Neural crest cell (in vitro differentiated cells): ENCODE measurements around the gene RELA. TPM values are rescaled to one million over a fixed set of nuclear protein-coding genes. Genes with fewer than 3 reads are reported as not detected.

ENCODE experiments used
- DNase-seq: peaks from one replicate; pipeline ENCODE4 v3.0.0; 2021; ENCODE audit warnings: low read depth, mixed read lengths, low spot score
- H3K27ac Mint-ChIP-seq: one replicate; pipeline ENCODE4 v1.8.0; 2021; ENCODE audit warnings: mild to moderate bottlenecking, mixed read lengths; ENCODE audit not compliant: unreplicated experiment
- H3K27me3 Mint-ChIP-seq: 2 replicates; pipeline ENCODE4 v1.8.0; 2021; ENCODE audit warnings: low read depth, mild to moderate bottlenecking, mixed read lengths
- H3K36me3 Mint-ChIP-seq: 2 replicates; pipeline ENCODE4 v1.8.0; 2021; ENCODE audit warnings: low read depth, mild to moderate bottlenecking, mixed read lengths
- H3K4me1 Mint-ChIP-seq: 2 replicates; pipeline ENCODE4 v1.8.0; 2021; ENCODE audit warnings: mixed read lengths
- H3K4me3 Mint-ChIP-seq: one replicate; pipeline ENCODE4 v1.8.0; 2021; ENCODE audit warnings: mild to moderate bottlenecking, mixed read lengths
- H3K9me3 Mint-ChIP-seq: 2 replicates; pipeline ENCODE4 v1.8.0; 2021; ENCODE audit warnings: mixed read lengths
- total RNA-seq: library from RNA; stranded (reverse); gene quantifications from 2 replicates; pipeline ENCODE4 v1.2.1, GENCODE V29; 2021
- TF ChIP-seq, protein P1 (sequence below): fragments of 200-600 bp; sonication (generic); conservative IDR thresholded peaks from 2 replicates; pipeline ENCODE4 v1.5.0; 2021; ENCODE audit warnings: antibody characterized with exemption, mild to moderate bottlenecking

The RELA gene
- total RNA-seq, 1 donor from 2014 or later = 53.7 TPM

DNA sequence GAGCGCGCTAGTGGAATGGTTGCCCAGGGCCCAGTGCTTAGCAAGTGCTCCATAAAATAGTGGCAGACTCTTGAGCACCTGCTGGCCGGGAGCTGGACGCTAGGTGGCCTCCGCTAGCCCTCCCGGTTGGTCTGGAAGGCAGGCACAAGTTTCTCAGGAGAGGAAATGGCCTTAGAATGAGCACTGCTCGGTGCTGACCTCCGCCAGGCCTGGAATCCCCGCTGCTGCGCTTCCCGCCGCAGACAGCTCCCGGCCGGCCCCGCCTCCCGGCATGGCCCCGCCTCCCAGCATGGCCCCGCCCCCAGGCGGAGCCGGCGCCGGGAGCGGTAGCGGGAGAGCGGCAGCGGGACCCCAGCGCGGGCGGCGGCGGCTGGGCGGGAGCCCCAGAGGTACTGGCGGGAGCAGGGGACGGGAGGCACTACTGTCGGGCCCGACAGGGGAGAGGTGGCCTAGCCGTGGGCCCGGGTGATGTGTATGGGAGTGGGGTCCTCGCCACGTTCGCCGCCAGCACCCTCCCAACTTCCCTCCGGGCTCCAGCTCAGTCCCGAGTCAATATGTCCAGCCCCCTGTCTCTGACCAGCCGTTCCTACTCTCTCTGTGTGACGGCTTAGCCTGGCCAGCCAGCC is 24.8 kb downstream of the RELA start, which contains the start of gene SIPA1:
Gene SIPA1 (plus strand): TSS at position 308 of the 626 bp plus-strand sequence. CDS start 2,821 bp downstream, outside the sequence.
- Mint-ChIP-seq H3K4me3 (peak within 1 kb of the TSS; percentile 81), H3K4me1 (peaks cover 24% of the 10 kb centered on the region), H3K9me3 (no peaks in the 10 kb centered on the region), H3K27ac (peak within 1 kb of the TSS; percentile 79), H3K27me3 (no peaks in the 10 kb centered on the region), H3K36me3 (no peaks in the 10 kb centered on the region)
- TF ChIP-seq, protein P1, sequence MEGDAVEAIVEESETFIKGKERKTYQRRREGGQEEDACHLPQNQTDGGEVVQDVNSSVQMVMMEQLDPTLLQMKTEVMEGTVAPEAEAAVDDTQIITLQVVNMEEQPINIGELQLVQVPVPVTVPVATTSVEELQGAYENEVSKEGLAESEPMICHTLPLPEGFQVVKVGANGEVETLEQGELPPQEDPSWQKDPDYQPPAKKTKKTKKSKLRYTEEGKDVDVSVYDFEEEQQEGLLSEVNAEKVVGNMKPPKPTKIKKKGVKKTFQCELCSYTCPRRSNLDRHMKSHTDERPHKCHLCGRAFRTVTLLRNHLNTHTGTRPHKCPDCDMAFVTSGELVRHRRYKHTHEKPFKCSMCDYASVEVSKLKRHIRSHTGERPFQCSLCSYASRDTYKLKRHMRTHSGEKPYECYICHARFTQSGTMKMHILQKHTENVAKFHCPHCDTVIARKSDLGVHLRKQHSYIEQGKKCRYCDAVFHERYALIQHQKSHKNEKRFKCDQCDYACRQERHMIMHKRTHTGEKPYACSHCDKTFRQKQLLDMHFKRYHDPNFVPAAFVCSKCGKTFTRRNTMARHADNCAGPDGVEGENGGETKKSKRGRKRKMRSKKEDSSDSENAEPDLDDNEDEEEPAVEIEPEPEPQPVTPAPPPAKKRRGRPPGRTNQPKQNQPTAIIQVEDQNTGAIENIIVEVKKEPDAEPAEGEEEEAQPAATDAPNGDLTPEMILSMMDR = peak; percentile 52
- peak; percentile 74 for DNase-seq

DNA sequence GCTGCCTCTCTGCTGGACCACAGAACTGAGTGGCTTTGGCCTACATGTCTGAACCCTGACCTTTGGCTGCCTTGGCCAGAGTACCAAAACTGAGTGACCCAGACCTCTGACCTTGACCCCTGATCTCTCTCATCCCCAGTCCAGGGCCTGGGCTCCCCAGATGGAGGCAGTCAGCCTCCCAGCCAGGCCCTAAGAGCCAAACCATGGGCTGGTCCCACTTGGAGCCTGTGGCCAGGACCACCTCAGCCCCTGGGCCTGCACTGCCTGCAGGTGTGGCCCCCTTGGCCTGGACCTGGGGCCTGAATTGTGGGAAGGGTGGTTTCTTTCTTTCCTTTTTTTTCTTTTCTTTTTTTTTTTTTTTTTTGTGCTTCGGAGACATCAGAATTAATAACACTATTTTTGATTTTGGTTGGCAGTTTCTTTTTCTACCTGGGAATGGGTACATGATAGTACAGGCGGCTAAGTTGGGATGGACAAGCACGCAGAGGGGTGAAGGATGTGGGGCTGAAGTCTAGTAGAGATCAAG is 25.6 kb downstream of the RELA start:
- Mint-ChIP-seq H3K27ac (no peak overlapping the region), H3K36me3 (no peaks in the 10 kb centered on the region), H3K4me1 (peaks cover 24% of the 10 kb centered on the region), H3K4me3 (peak overlapping the region; percentile 75), H3K27me3 (no peaks in the 10 kb centered on the region), H3K9me3 (no peaks in the 10 kb centered on the region)
- DNase-seq = no peak
- TF ChIP-seq, protein P1 = no peak

DNA sequence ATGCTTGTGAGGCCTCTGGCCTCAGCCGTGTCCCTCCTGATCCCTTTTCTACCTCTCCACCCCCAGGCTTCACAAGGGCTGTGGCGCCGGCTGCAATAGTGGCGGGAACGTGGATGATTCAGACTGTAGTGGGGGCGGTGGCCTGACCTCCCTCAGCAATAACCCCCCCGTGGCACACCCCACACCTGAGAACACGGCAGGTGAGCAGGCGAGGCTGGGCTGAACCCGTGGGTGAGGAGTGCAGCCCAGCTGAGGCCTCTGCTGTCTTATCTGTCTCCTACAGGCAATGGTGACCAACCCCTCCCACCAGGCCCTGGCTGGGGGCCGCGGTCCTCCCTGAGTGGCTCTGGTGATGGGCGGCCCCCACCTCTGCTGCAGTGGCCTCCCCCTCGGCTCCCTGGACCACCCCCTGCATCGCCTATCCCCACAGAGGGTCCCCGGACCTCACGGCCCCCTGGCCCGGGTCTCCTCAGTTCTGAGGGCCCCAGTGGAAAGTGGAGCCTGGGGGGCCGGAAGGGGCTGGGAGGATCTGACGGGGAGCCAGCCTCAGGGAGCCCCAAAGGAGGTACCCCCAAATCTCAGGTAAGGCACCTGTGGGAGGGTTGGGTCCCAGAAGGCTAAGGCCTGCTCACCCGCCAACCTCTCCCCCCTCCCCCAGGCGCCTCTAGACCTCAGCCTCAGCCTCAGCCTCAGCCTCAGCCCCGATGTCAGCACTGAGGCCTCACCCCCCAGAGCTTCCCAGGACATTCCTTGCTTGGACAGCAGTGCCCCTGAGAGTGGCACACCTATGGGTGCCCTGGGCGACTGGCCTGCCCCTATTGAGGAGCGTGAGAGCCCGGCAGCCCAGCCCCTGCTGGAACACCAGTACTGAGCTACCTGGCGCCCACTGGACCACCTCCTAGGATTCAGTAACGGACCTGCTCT is 26.3 kb downstream of the RELA start:
- Mint-ChIP-seq H3K9me3 (no peaks in the 10 kb centered on the region), H3K27me3 (no peaks in the 10 kb centered on the region), H3K36me3 (no peaks in the 10 kb centered on the region), H3K4me1 (peaks cover 21% of the 10 kb centered on the region), H3K4me3 (peak overlapping the region; percentile 72), H3K27ac (no peak overlapping the region)
- TF ChIP-seq, protein P1 = no peak
- DNase-seq = no peak

DNA sequence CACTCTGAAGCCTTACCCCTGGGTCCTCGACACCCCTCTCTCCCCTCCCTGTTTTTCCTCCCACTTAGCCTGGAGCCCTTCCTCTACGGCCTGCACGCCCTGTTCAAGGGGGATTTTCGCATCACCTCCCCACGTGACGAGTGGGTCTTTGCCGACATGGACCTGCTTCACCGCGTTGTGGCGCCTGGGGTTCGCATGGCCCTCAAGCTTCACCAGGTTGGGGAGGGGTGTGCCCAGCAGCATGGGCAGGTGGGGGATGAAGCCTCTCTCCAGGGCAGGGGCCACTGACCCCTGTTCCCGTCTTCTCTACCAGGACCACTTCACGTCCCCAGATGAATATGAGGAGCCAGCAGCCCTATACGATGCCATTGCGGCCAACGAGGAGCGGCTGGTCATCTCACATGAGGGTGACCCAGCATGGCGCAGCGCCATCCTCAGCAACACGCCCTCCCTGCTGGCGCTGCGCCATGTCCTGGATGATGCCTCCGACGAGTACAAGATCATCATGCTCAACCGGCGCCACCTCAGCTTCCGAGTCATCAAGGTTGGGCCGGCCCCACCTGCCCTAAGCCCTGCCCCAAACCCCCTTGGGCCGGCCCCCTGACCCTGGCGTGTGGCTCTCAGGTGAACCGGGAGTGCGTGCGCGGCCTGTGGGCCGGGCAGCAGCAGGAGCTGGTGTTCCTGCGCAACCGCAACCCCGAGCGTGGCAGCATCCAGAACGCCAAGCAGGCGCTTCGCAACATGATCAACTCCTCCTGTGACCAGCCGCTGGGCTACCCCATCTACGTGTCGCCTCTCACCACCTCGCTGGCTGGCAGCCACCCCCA is 27.6 kb downstream of the RELA start:
- Mint-ChIP-seq H3K27ac (no peak overlapping the region), H3K4me1 (peaks cover 21% of the 10 kb centered on the region), H3K9me3 (no peaks in the 10 kb centered on the region), H3K27me3 (no peaks in the 10 kb centered on the region), H3K36me3 (no peaks in the 10 kb centered on the region), H3K4me3 (no peak overlapping the region)
- TF ChIP-seq, protein P1 = no peak
- DNase-seq = no peak

DNA sequence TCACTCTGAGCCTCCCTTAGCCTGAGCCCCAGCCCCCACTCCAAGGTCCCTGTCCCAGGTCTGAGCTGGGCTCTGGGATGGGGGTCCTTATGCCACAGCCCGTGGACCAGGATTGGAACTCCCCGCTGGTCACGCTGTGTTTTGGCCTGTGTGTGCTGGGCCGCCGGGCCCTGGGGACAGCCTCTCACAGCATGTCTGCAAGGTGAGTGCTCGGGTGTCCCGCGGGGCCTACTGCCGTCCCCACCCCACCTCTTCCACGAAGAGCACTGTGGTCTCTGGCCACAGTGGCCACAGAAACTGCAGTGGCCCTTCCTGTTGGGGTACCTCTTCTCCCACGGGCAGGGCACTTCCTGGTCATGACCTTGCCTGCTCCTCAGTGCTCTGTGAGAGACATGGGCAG is 28.3 kb downstream of the RELA start:
- H3K27ac Mint-ChIP-seq = no peak overlapping the region

More for the DNA sequence above, 28.3 kb downstream of the RELA start:
- TF ChIP-seq, protein P1 = no peak
- Mint-ChIP-seq H3K9me3 (no peaks in the 10 kb centered on the region), H3K36me3 (no peaks in the 10 kb centered on the region), H3K27me3 (no peaks in the 10 kb centered on the region), H3K4me3 (no peak overlapping the region), H3K4me1 (peaks cover 21% of the 10 kb centered on the region)
- no peak for DNase-seq
